Glomerular visceral epithelial cell (primary cell): ENCODE measurements around the gene FGF14.

Source experiments
- DNase-seq: peaks from one replicate; pipeline ENCODE4 v3.0.0-alpha.2; 2016; ENCODE audit errors: extremely low spot score

FGF14 gene

GRCh38 chr13:101728021-101728420 is 673.8 kb downstream of the FGF14 start:
- DNase-seq: no peak

GRCh38 chr13:101727118-101727517 is 674.7 kb downstream of the FGF14 start:
- no peak for DNase-seq

- no peak for DNase-seq
Observed at GRCh38 chr13:101726681-101727080, 675.2 kb downstream of the FGF14 start.

GRCh38 chr13:101718496-101718895 is 683.4 kb downstream of the FGF14 start:
- no peak for DNase-seq

GRCh38 chr13:101717353-101717752 is 684.5 kb downstream of the FGF14 start:
- no peak for DNase-seq

- no peak for DNase-seq
Observed at GRCh38 chr13:101714195-101714594, 687.7 kb downstream of the FGF14 start.

GRCh38 chr13:101712026-101712348 is 689.9 kb downstream of the FGF14 start:
- DNase-seq: no peak

- no peak for DNase-seq
Observed at GRCh38 chr13:101711307-101712025, 690.4 kb downstream of the FGF14 start.

- DNase-seq: no peak
Observed at GRCh38 chr13:101709952-101710351, 691.9 kb downstream of the FGF14 start.

GRCh38 chr13:101708115-101708514 is 693.7 kb downstream of the FGF14 start:
- DNase-seq: no peak

- DNase-seq: no peak
Observed at GRCh38 chr13:101707659-101708058, 694.2 kb downstream of the FGF14 start.

GRCh38 chr13:101706651-101707050 is 695.2 kb downstream of the FGF14 start:
- DNase-seq: peak; percentile 72

GRCh38 chr13:101703838-101704237 is 698.0 kb downstream of the FGF14 start:
- no peak for DNase-seq

GRCh38 chr13:101703081-101703480 is 698.8 kb downstream of the FGF14 start:
- no peak for DNase-seq

- no peak for DNase-seq
Observed at GRCh38 chr13:101700598-101700997, 701.2 kb downstream of the FGF14 start.

GRCh38 chr13:101698400-101698799 is 703.4 kb downstream of the FGF14 start:
- no peak for DNase-seq

GRCh38 chr13:101697745-101698144 is 704.1 kb downstream of the FGF14 start:
- DNase-seq: no peak

- DNase-seq: no peak
Observed at GRCh38 chr13:101695870-101696516, 705.9 kb downstream of the FGF14 start.

- DNase-seq: no peak
Observed at GRCh38 chr13:101691341-101691860, 710.4 kb downstream of the FGF14 start.

- DNase-seq: no peak
Observed at GRCh38 chr13:101690871-101691270, 711.0 kb downstream of the FGF14 start.

GRCh38 chr13:101686003-101686402 is 715.8 kb downstream of the FGF14 start:
- no peak for DNase-seq

- DNase-seq: peak; percentile 7
Observed at GRCh38 chr13:101681834-101682233, 720.0 kb downstream of the FGF14 start.

GRCh38 chr13:101673360-101674105 is 728.3 kb downstream of the FGF14 start:
- no peak for DNase-seq
